Cardiac muscle cell (in vitro differentiated cells and primary cell): ENCODE results near the gene IMMP2L. TPM values are rescaled to one million over a fixed set of nuclear protein-coding genes. Genes with fewer than 3 reads are reported as not detected.

Experiments
- DNase-seq, 2 donors: peaks; one replicate each; pipeline versions ENCODE4 v3.0.0 to v3.0.0-alpha.2; 2010 to 2017; ENCODE audit warnings: low read depth in 1 of 2, low spot score in 1 of 2
- H3K27ac ChIP-seq: fragments of 200-600 bp; sonication (generic); 2 replicates; pipeline ENCODE4 v1.5.1; 2016
- H3K27me3 ChIP-seq: fragments of 200-600 bp; sonication (generic); 2 replicates; pipeline ENCODE4 v1.6.0; 2016; ENCODE audit warnings: control low read depth
- H3K36me3 ChIP-seq: fragments of 200-600 bp; sonication (generic); 2 replicates; pipeline ENCODE4 v1.5.1; 2016; ENCODE audit warnings: control low read depth
- H3K4me1 ChIP-seq: fragments of 200-600 bp; sonication (generic); 2 replicates; pipeline ENCODE4 v1.8.1; 2017; ENCODE audit warnings: low read depth, mild to moderate bottlenecking, mixed run types
- H3K4me3 ChIP-seq: fragments of 200-600 bp; sonication (generic); 2 replicates; pipeline ENCODE4 v1.5.1; 2016; ENCODE audit warnings: mild to moderate bottlenecking
- H3K9me3 ChIP-seq: fragments of 200-600 bp; sonication (generic); 2 replicates; pipeline ENCODE4 v1.5.1; 2017; ENCODE audit warnings: low read depth, mild to moderate bottlenecking, control low read depth
- polyA plus RNA-seq: library from polyadenylated mRNA; unstranded; fragments of >200 nt; fragmentation: Nextera tagmentation; extraction: Ambion mirVana; gene quantifications from 2 replicates; pipeline ENCODE4 v1.2.1, GENCODE V29; 2016
- total RNA-seq: library from RNA; depleted of rRNA; stranded (reverse); fragments of >200 nt; gene quantifications from 2 replicates; pipeline ENCODE4 v1.2.3, GENCODE V29; 2016
- TF ChIP-seq, protein P1 (sequence below): IDR thresholded peaks from 2 replicates; pipeline ENCODE4 v1.5.1; 2012; ENCODE audit warnings: low read depth, mild to moderate bottlenecking, low read length

The IMMP2L gene
- total and polyA plus RNA-seq, 2 experiments from 2014 or later: 6.0 to 11.9 TPM

DNA sequence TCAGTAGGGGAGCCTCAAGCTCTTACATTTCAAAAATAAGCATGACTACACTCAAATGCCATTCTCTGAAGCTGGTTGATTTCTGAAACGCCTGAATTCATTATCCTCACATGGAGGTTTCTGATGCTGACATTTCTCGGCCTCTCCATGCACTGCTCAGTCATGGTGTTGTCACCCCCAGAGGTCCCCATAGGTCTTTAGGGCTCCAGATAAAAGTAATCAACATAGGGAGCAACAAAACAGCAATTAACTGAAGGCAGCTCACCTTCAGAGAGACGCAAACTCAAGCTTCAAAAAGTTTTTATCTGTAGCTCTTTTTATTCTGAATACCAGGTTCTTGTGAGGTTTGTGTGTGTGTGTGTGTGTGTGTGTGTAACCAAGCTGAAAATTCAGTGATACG lies 694.5 kb downstream of the IMMP2L start:
- H3K36me3 ChIP-seq: no peaks in the 10 kb centered on the region
- no peak overlapping the region for H3K27ac ChIP-seq
- no peaks in the 10 kb centered on the region for H3K9me3 ChIP-seq
- H3K4me3 ChIP-seq: no peak overlapping the region
- DNase-seq: no peak
- H3K4me1 ChIP-seq: no peaks in the 10 kb centered on the region
- no peaks in the 10 kb centered on the region for H3K27me3 ChIP-seq
- TF ChIP-seq, protein P1, sequence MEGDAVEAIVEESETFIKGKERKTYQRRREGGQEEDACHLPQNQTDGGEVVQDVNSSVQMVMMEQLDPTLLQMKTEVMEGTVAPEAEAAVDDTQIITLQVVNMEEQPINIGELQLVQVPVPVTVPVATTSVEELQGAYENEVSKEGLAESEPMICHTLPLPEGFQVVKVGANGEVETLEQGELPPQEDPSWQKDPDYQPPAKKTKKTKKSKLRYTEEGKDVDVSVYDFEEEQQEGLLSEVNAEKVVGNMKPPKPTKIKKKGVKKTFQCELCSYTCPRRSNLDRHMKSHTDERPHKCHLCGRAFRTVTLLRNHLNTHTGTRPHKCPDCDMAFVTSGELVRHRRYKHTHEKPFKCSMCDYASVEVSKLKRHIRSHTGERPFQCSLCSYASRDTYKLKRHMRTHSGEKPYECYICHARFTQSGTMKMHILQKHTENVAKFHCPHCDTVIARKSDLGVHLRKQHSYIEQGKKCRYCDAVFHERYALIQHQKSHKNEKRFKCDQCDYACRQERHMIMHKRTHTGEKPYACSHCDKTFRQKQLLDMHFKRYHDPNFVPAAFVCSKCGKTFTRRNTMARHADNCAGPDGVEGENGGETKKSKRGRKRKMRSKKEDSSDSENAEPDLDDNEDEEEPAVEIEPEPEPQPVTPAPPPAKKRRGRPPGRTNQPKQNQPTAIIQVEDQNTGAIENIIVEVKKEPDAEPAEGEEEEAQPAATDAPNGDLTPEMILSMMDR: no peak

DNA sequence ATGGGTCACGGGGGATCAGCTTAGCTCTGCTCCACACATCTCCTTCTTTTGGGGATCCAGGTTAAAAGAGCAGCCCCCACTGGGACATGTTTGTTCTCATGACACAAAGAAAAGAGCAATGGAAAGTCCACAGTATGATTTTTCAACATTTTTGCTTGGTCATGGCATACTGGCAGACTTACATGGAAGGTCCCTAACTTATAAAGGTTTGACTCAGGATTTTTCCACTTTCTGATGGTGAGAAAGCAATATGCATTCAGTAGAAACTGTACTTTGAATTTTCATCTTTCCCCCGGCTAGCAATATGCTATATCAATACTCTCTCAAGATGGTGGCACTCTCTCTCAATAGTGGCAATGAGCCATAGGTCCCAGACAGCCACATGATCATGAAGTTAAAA lies 699.0 kb downstream of the IMMP2L start:
- H3K27me3 ChIP-seq: no peaks in the 10 kb centered on the region
- DNase-seq: no peak
- no peaks in the 10 kb centered on the region for H3K4me1 ChIP-seq
- no peaks in the 10 kb centered on the region for H3K36me3 ChIP-seq
- TF ChIP-seq, protein P1: no peak
- no peak overlapping the region for H3K27ac ChIP-seq
- H3K4me3 ChIP-seq: no peak overlapping the region
- no peaks in the 10 kb centered on the region for H3K9me3 ChIP-seq

DNA sequence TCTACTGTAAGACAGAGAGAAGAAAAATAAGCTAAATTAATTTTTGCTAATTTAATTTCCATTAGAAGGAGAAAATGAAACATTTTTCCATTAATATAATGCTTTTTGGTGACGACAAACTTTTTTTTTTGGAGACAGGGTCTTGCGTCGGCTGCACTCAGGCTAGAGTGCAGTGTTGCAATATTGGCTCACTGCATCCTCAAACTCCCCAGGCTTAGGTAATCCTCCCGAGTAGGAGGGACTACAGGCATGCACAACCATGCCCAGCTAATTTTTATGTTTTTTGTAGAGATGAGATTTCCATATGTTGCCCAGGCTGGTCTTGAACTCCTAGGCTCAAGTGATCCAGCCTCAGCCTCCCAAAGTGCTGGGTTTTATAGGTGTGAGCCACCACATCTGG lies 701.1 kb downstream of the IMMP2L start:
- no peaks in the 10 kb centered on the region for H3K4me1 ChIP-seq
- no peak overlapping the region for H3K27ac ChIP-seq
- TF ChIP-seq, protein P1: no peak
- no peak overlapping the region for H3K4me3 ChIP-seq
- no peaks in the 10 kb centered on the region for H3K27me3 ChIP-seq
- H3K36me3 ChIP-seq: no peaks in the 10 kb centered on the region
- no peaks in the 10 kb centered on the region for H3K9me3 ChIP-seq
- DNase-seq: no peak

DNA sequence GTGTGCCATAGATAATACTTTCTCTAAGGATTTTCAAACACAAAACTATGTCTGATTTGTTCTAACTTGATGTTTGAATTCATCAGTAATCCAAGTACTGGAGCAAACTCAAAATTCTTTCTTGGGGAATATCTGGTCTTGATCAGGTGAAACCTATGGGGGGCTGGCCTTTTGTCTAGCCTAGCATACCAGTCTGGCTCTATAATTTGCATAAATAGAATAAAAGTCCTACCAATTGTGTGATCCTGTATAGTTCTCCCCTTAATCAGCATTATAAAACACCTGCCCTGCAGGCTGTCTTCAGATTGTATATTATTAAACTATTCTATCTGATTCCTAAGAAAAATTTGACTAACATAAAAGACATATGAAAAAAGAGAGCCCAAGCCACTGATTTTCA lies 705.2 kb downstream of the IMMP2L start:
- DNase-seq: no peak
- H3K9me3 ChIP-seq: no peaks in the 10 kb centered on the region
- no peak overlapping the region for H3K4me3 ChIP-seq
- no peaks in the 10 kb centered on the region for H3K36me3 ChIP-seq
- no peaks in the 10 kb centered on the region for H3K4me1 ChIP-seq
- no peak overlapping the region for H3K27ac ChIP-seq
- H3K27me3 ChIP-seq: no peaks in the 10 kb centered on the region
- TF ChIP-seq, protein P1: no peak

DNA sequence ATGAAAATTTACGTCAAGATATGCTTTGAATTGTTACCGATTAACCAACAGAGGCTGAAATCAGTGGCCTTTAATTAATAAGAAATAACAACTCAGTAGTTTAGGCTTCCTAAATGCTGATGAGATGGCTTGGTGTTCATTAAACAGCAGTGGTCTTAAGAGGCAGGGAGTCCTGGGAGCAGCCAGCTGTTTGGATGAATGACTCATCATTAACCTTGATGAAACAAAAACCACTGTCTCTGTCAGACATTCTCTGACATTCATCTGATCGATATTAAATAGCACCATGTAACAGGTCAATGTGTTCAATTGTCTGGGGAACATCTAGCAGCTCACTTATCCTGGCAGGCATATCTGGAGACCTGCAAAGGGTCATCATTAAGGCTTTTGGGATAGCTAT lies 705.6 kb downstream of the IMMP2L start:
- Histone ChIP-seq H3K36me3 (no peaks in the 10 kb centered on the region), H3K4me1 (no peaks in the 10 kb centered on the region), H3K27me3 (no peaks in the 10 kb centered on the region), H3K4me3 (no peak overlapping the region), H3K9me3 (no peaks in the 10 kb centered on the region), H3K27ac (no peak overlapping the region)
- DNase-seq: no peak
- TF ChIP-seq, protein P1: no peak

DNA sequence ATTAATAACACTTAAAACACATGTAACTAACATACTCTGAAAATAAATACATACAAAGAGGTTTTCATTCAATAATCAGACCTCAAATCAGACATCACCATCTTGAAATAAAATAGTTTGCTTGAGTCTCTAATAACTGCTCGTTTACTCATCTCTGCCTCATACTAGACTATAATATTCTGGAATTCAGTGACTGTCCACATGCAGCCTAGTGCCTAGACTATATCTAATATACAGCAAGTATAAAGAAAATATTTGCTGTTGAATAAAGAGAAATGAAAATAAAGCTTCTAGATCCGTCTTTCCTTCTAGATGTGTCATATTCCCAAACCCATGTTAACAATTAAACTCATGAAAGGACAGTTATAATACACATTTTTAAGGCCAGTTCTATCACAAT lies 707.6 kb downstream of the IMMP2L start:
- TF ChIP-seq, protein P1: no peak
- no peak for DNase-seq
- Histone ChIP-seq H3K4me3 (no peak overlapping the region), H3K4me1 (no peaks in the 10 kb centered on the region), H3K9me3 (no peaks in the 10 kb centered on the region), H3K36me3 (no peaks in the 10 kb centered on the region), H3K27ac (no peak overlapping the region), H3K27me3 (no peaks in the 10 kb centered on the region)
